HG03095 (cell line): ENCODE measurements around the gene NTM.

ENCODE experiments used
- ATAC-seq: cut with Tn5 transposase; IDR thresholded peaks from one replicate; pipeline ENCODE4 v1.9.1; 2021; ENCODE audit warnings: moderate library complexity; ENCODE audit not compliant: unreplicated experiment

NTM gene

GRCh38 chr11:131458421-131458820 is 88.0 kb downstream of the NTM start:
- ATAC-seq: no peak

GRCh38 chr11:131460931-131461330 is 90.5 kb downstream of the NTM start:
- ATAC-seq: no peak

- no peak for ATAC-seq
Measured at GRCh38 chr11:131462622-131463021, 92.2 kb downstream of the NTM start.

GRCh38 chr11:131463162-131463561 is 92.7 kb downstream of the NTM start:
- ATAC-seq: no peak

GRCh38 chr11:131463649-131464425 is 93.4 kb downstream of the NTM start:
- ATAC-seq: no peak

- no peak for ATAC-seq
Measured at GRCh38 chr11:131464461-131464860, 94.0 kb downstream of the NTM start.

- no peak for ATAC-seq
Measured at GRCh38 chr11:131465039-131465438, 94.6 kb downstream of the NTM start.

GRCh38 chr11:131465746-131466145 is 95.3 kb downstream of the NTM start:
- no peak for ATAC-seq

GRCh38 chr11:131467645-131468394 is 97.4 kb downstream of the NTM start:
- ATAC-seq: no peak

GRCh38 chr11:131468565-131468964 is 98.2 kb downstream of the NTM start:
- no peak for ATAC-seq

GRCh38 chr11:131470216-131470925 is 100.0 kb downstream of the NTM start:
- ATAC-seq: no peak

GRCh38 chr11:131471976-131472375 is 101.6 kb downstream of the NTM start:
- ATAC-seq: no peak

- ATAC-seq: no peak
Measured at GRCh38 chr11:131474947-131475346, 104.5 kb downstream of the NTM start.

GRCh38 chr11:131476266-131476665 is 105.9 kb downstream of the NTM start:
- no peak for ATAC-seq

GRCh38 chr11:131478341-131478740 is 107.9 kb downstream of the NTM start:
- ATAC-seq: no peak

- no peak for ATAC-seq
Measured at GRCh38 chr11:131481303-131481702, 110.9 kb downstream of the NTM start.

- ATAC-seq: no peak
Measured at GRCh38 chr11:131481971-131482370, 111.6 kb downstream of the NTM start.

GRCh38 chr11:131483453-131483852 is 113.0 kb downstream of the NTM start:
- ATAC-seq: no peak

GRCh38 chr11:131483877-131484276 is 113.5 kb downstream of the NTM start:
- no peak for ATAC-seq

- no peak for ATAC-seq
Measured at GRCh38 chr11:131486100-131486499, 115.7 kb downstream of the NTM start.

- no peak for ATAC-seq
Measured at GRCh38 chr11:131486937-131487635, 116.7 kb downstream of the NTM start.
